H1 (cell line): ENCODE results near the gene CENPV. TPM values are rescaled to one million over a fixed set of nuclear protein-coding genes. Genes with fewer than 3 reads are reported as not detected.

Experiments
- CTCF ChIA-PET: fragments of 300-600 bp; sonication (Branson Sonifier 250); formaldehyde crosslinking; loops from one replicate; lab custom pipeline; 2021; ENCODE audit not compliant: partially characterized antibody; lab: Charles Lee
- POLR2A ChIA-PET: fragments of 300-600 bp; sonication (Branson Sonifier 250); formaldehyde crosslinking; loops from one replicate; lab custom pipeline; 2021; ENCODE audit warnings: inconsistent platforms; ENCODE audit not compliant: partially characterized antibody; lab: Charles Lee
- DNase-seq, 2 experiments: peaks; one replicate each; pipeline versions ENCODE4 v3.0.0 to v3.0.0-alpha.2; 2010 to 2022; ENCODE audit warnings: low spot score in 2 of 2, low read depth in 1 of 2, mixed read lengths in 1 of 2
- FAIRE-seq: peaks from 2 replicates; lab custom pipeline; 2011; peaks lifted over from hg19 to GRCh38; lab: Jason Lieb, UNC
- H2AFZ ChIP-seq: 2 replicates; pipeline ENCODE4 v1.8.1; 2012; ENCODE audit warnings: low read length, inconsistent platforms
- H2AK5ac ChIP-seq: 2 replicates; pipeline ENCODE4 v1.6.1; 2013; ENCODE audit warnings: low read depth, low read length
- H2BK120ac ChIP-seq: replicated peaks from 2 replicates; pipeline ENCODE3; 2013; ENCODE audit warnings: low read depth, low read length, inconsistent platforms
- H2BK12ac ChIP-seq: 2 replicates; pipeline ENCODE4 v1.6.1; 2013; ENCODE audit warnings: low read depth, low read length
- H2BK15ac ChIP-seq: 2 replicates; pipeline ENCODE4 v1.6.1; 2013; ENCODE audit warnings: low read length
- H2BK20ac ChIP-seq: 2 replicates; pipeline ENCODE4 v1.6.1; 2013; ENCODE audit warnings: low read length
- H2BK5ac ChIP-seq: 2 replicates; pipeline ENCODE4 v1.6.1; 2013; ENCODE audit warnings: low read depth, low read length
- H3K14ac ChIP-seq: 2 replicates; pipeline ENCODE4 v1.6.1; 2013; ENCODE audit warnings: inconsistent platforms; ENCODE audit not compliant: insufficient read length
- H3K18ac ChIP-seq: 2 replicates; pipeline ENCODE4 v1.6.1; 2013; ENCODE audit warnings: low read length; ENCODE audit errors: extremely low read depth
- H3K23ac ChIP-seq: 2 replicates; pipeline ENCODE4 v1.6.1; 2013; ENCODE audit warnings: inconsistent platforms; ENCODE audit not compliant: insufficient read length
- H3K23me2 ChIP-seq: 2 replicates; pipeline ENCODE4 v1.6.1; 2013; ENCODE audit warnings: low read depth, low read length
- H3K27ac ChIP-seq: 2 replicates; pipeline ENCODE4 v1.6.1; 2011; ENCODE audit warnings: low read depth, low read length, inconsistent platforms
- H3K27me3 ChIP-seq, 4 experiments: replicated peaks in 1 of 4; 1 replicate in 1 of 4; 2 replicates in 3 of 4; pipeline versions ENCODE4 v1.6.1 to v1.8.1; 2011 to 2013; ENCODE audit warnings: low read length in 3 of 4, mild to moderate bottlenecking in 3 of 4, inconsistent platforms in 2 of 4, mixed read lengths in 2 of 4, moderate library complexity in 1 of 4; ENCODE audit not compliant: control insufficient read depth in 3 of 4, insufficient read depth in 3 of 4; ENCODE audit errors: extremely low read depth in 1 of 4
- H3K36me3 ChIP-seq, 4 experiments: 2 replicates each; pipeline versions ENCODE4 v1.6.1 to v1.8.1; 2011 to 2013; ENCODE audit warnings: mild to moderate bottlenecking in 4 of 4, low read length in 3 of 4, moderate library complexity in 2 of 4, control low read depth in 1 of 4, inconsistent platforms in 1 of 4; ENCODE audit not compliant: insufficient read depth in 4 of 4, control insufficient read depth in 2 of 4
- H3K4ac ChIP-seq: replicated peaks from 2 replicates; pipeline ENCODE3; 2013; ENCODE audit warnings: low read length, low read depth, mixed read lengths, inconsistent platforms; ENCODE audit not compliant: insufficient read length
- H3K4me1 ChIP-seq, 4 experiments: replicated peaks in 1 of 4; 1 replicate in 1 of 4; 2 replicates in 3 of 4; pipeline versions ENCODE4 v1.6.1 to v1.8.1; 2011 to 2013; ENCODE audit warnings: low read length in 3 of 4, inconsistent platforms in 2 of 4, mixed read lengths in 1 of 4; ENCODE audit not compliant: insufficient read depth in 4 of 4, control insufficient read depth in 3 of 4
- H3K4me2 ChIP-seq, 2 experiments: 2 replicates each; pipeline versions ENCODE4 v1.6.1 to v1.8.1; 2011 to 2013; ENCODE audit warnings: low read depth in 2 of 2, low read length in 2 of 2, control low read depth in 1 of 2, inconsistent platforms in 1 of 2, mild to moderate bottlenecking in 1 of 2; ENCODE audit not compliant: insufficient read depth in 1 of 2
- H3K4me3 ChIP-seq, 4 experiments: fragments of 200-600, 300-600 bp in 1 of 4; sonication (generic), shearing (Covaris generic), sonication (Bioruptor Twin) in 1 of 4; 2 replicates each; pipeline versions ENCODE4 v1.5.1 to v1.8.1; 2011 to 2016; ENCODE audit warnings: low read length in 4 of 4, low read depth in 3 of 4, control low read depth in 2 of 4, inconsistent platforms in 2 of 4, mild to moderate bottlenecking in 2 of 4, mixed read lengths in 1 of 4, moderate library complexity in 1 of 4; ENCODE audit not compliant: insufficient read depth in 2 of 4; ENCODE audit errors: extremely low read depth in 1 of 4
- H3K56ac ChIP-seq: replicated peaks from 2 replicates; pipeline ENCODE3; 2013; ENCODE audit warnings: low read depth, mild to moderate bottlenecking, mixed read lengths, low read length, inconsistent platforms; ENCODE audit not compliant: insufficient read length
- H3K79me1 ChIP-seq: 2 replicates; pipeline ENCODE4 v1.6.1; 2013; ENCODE audit warnings: low read depth, low read length, control low read depth
- H3K79me2 ChIP-seq, 2 experiments: 2 replicates each; pipeline versions ENCODE4 v1.6.1 to v1.8.1; 2012 to 2013; ENCODE audit warnings: low read length in 2 of 2, mild to moderate bottlenecking in 2 of 2, inconsistent platforms in 1 of 2; ENCODE audit not compliant: insufficient read depth in 2 of 2, control insufficient read depth in 1 of 2
- H3K9ac ChIP-seq, 4 experiments: replicated peaks in 1 of 4; 1 replicate in 1 of 4; 2 replicates in 3 of 4; pipeline versions ENCODE4 v1.6.1 to v1.8.1; 2011 to 2013; ENCODE audit warnings: low read depth in 3 of 4, low read length in 3 of 4, control low read depth in 2 of 4, mild to moderate bottlenecking in 2 of 4, moderate library complexity in 2 of 4, inconsistent platforms in 1 of 4; ENCODE audit errors: extremely low read depth in 1 of 4
- H3K9me3 ChIP-seq, 2 experiments: 2 replicates each; pipeline versions ENCODE4 v1.6.1 to v1.8.1; 2012 to 2013; ENCODE audit warnings: mild to moderate bottlenecking in 2 of 2, moderate library complexity in 2 of 2, control low read depth in 1 of 2, inconsistent platforms in 1 of 2, low read depth in 1 of 2, low read length in 1 of 2, mixed read lengths in 1 of 2; ENCODE audit not compliant: insufficient read depth in 2 of 2
- H4K20me1 ChIP-seq, 2 experiments: replicated peaks in 1 of 2; 2 replicates each; pipeline versions ENCODE3 to v1.8.1; 2011 to 2013; ENCODE audit warnings: inconsistent platforms in 2 of 2, low read length in 2 of 2, mild to moderate bottlenecking in 1 of 2; ENCODE audit not compliant: insufficient read depth in 2 of 2, control insufficient read depth in 1 of 2
- H4K5ac ChIP-seq: 2 replicates; pipeline ENCODE4 v1.6.1; 2013; ENCODE audit warnings: low read length, low read depth, mixed read lengths, inconsistent platforms; ENCODE audit not compliant: insufficient read length
- H4K8ac ChIP-seq: 2 replicates; pipeline ENCODE4 v1.8.0; 2013; ENCODE audit warnings: mild to moderate bottlenecking, moderate library complexity, low read length, inconsistent platforms; ENCODE audit not compliant: insufficient read depth; ENCODE audit errors: extremely low read depth
- H4K91ac ChIP-seq: replicated peaks from 2 replicates; pipeline ENCODE3; 2013; ENCODE audit warnings: low read length, mixed read lengths, inconsistent platforms; ENCODE audit not compliant: insufficient read length
- BCL11A ChIP-seq, 2 experiments: IDR thresholded peaks; one replicate each; pipeline ENCODE4 v1.6.1; 2011; ENCODE audit warnings: low read depth in 2 of 2, low read length in 2 of 2, mild to moderate bottlenecking in 2 of 2
- BRCA1 ChIP-seq: IDR thresholded peaks from 2 replicates; pipeline ENCODE4 v1.6.1; 2012; ENCODE audit warnings: low read depth, low read length, improper control_type of control experiment
- CBX5 ChIP-seq: fragments of 300-800, 300-1000 bp; sonication (generic); IDR thresholded peaks from 2 replicates; pipeline ENCODE4 v1.7.1; 2016; ENCODE audit warnings: antibody characterized with exemption, low read length, low read depth
- CHD2 ChIP-seq: IDR thresholded peaks from 2 replicates; pipeline ENCODE4 v1.6.1; 2012; ENCODE audit warnings: low read length, improper control_type of control experiment
- EZH2 ChIP-seq: fragments of 200-600 bp; sonication (generic); IDR thresholded peaks from 2 replicates; pipeline ENCODE4 v1.7.1; 2012; ENCODE audit warnings: low read depth, mild to moderate bottlenecking, moderate library complexity, low read length, inconsistent platforms; ENCODE audit not compliant: severe bottlenecking
- HDAC2 ChIP-seq, 2 experiments: fragments of 300-600 bp in 1 of 2; sonication (generic) in 1 of 2; IDR thresholded peaks; 2 replicates each; pipeline ENCODE4 v1.6.1; 2011 to 2012; ENCODE audit warnings: low read depth in 2 of 2, low read length in 2 of 2, mild to moderate bottlenecking in 2 of 2, moderate library complexity in 2 of 2, borderline replicate concordance in 1 of 2, inconsistent platforms in 1 of 2
- JUN ChIP-seq: IDR thresholded peaks from 2 replicates; pipeline ENCODE4 v1.6.1; 2011; ENCODE audit warnings: low read depth, mild to moderate bottlenecking, improper control_type of control experiment, low read length
- JUND ChIP-seq: IDR thresholded peaks from 2 replicates; pipeline ENCODE4 v1.6.1; 2011; ENCODE audit warnings: mild to moderate bottlenecking, improper control_type of control experiment, low read length
- POLR2AphosphoS5 ChIP-seq: IDR thresholded peaks from 2 replicates; pipeline ENCODE4 v1.6.1; 2011; ENCODE audit warnings: low read depth, low read length
- SIRT6 ChIP-seq: IDR thresholded peaks from one replicate; pipeline ENCODE4 v1.7.1; 2012; ENCODE audit warnings: low read length, inconsistent platforms
- SUZ12 ChIP-seq: fragments of 200-600 bp; sonication (generic); IDR thresholded peaks from 2 replicates; pipeline ENCODE4 v1.6.1; 2012; ENCODE audit warnings: mild to moderate bottlenecking, inconsistent platforms, low read length, moderate library complexity, mixed read lengths
- TCF12 ChIP-seq: IDR thresholded peaks from 2 replicates; pipeline ENCODE4 v1.6.1; 2011; ENCODE audit warnings: low read depth, mild to moderate bottlenecking, low read length
- TEAD4 ChIP-seq: IDR thresholded peaks from 2 replicates; pipeline ENCODE4 v1.6.1; 2012; ENCODE audit warnings: low read depth, low read length, inconsistent platforms, mixed read lengths
- ZNF274 ChIP-seq: IDR thresholded peaks from 2 replicates; pipeline ENCODE4 v1.7.0; 2012; ENCODE audit warnings: low read length, borderline replicate concordance; ENCODE audit errors: extremely low read depth
- WGBS, 2 experiments: shearing (Covaris generic) in 1 of 2; methylation state at CpG; one replicate each; pipeline versions ENCODE4 v1.1.6 to v1.1.7; 2013 to 2015; ENCODE audit warnings: low lambda C conversion rate in 2 of 2, mixed read lengths in 2 of 2, inconsistent platforms in 1 of 2, low coverage in 1 of 2, missing lambda C conversion rate in 1 of 2; ENCODE audit not compliant: insufficient replicate concordance in 2 of 2, insufficient coverage in 1 of 2, insufficient read length in 1 of 2; ENCODE audit errors: extremely low coverage in 1 of 2, missing lambda C conversion rate in 1 of 2; 5-methylcytosine and 5-hydroxymethylcytosine counted together
- polyA plus RNA-seq, 7 experiments: library from polyadenylated mRNA; depleted of rRNA in 3 of 7; stranded (reverse) in 5 of 7; unstranded in 2 of 7; fragments of >200 nt in 5 of 7; fragments of 200-250 nt in 2 of 7; gene quantifications; 1 replicate in 5 of 7; 2 replicates in 1 of 7; 4 replicates in 1 of 7; pipeline versions ENCODE4 v1.2.1 to v1.2.3, GENCODE V29; 2011 to 2013; ENCODE audit warnings: missing spikeins in 2 of 7, mixed read lengths in 2 of 7
- total RNA-seq: library from RNA; stranded (reverse); fragmentation: NEBNext Ultra II Directional; extraction: Animal tissue kit (Norgen Biotek cat#: 25700); gene quantifications from 2 replicates; pipeline ENCODE4 v1.2.1, GENCODE V29; 2021

Gene CENPV
- total and polyA plus RNA-seq, 2 of the 8 experiments (the other 6 are each of a cell fraction or from before 2014, with no cell fraction given), result 249 to 260 TPM

- H4K5ac ChIP-seq, result peak overlapping the region; percentile 44
- peaks cover 0 to 23% of the 10 kb centered on the region in 2 experiments; a peak in 2 of 4 replicates for H3K79me2 ChIP-seq
- no peaks in the 10 kb centered on the region for H3K9me3 ChIP-seq
- ChIA-PET POLR2A (interaction anchor here (1.3 to 8.8 kb wide), 7 partner anchors 14 to 65 kb away, joined by 5 to 120 read pairs (median 25); partner anchors contain the start of gene CENPV), CTCF (interaction anchor here (1.2 to 6.6 kb wide), 4 partner anchors 11 to 74 kb away, joined by 3 to 51 read pairs (median 4); no protein-coding TSS in a partner anchor)
- H2AK5ac ChIP-seq, result peak overlapping the region; percentile 78; the same call in 1 of the 2 replicates
- no peak overlapping the region for H3K4me3 ChIP-seq
- H2BK20ac ChIP-seq, result no peak overlapping the region
- H3K14ac ChIP-seq, result no peak overlapping the region
- no peak overlapping the region for H2BK120ac ChIP-seq
- no peak overlapping the region; a peak in 1 of 4 replicates for H3K4me2 ChIP-seq
- peaks cover 2% of the 10 kb centered on the region for H3K23me2 ChIP-seq
- no peak overlapping the region for H3K23ac ChIP-seq
- no peak overlapping the region for H3K27ac ChIP-seq
- no peak overlapping the region for H2BK5ac ChIP-seq
- no peak for FAIRE-seq
- no peak overlapping the region; the same call in 1 of the 2 replicates for H4K8ac ChIP-seq
- WGBS, 2 experiments, result 90% methylated on average over 8 of the region's 8 CpGs; no CpG with 5 or more reads in 1 of the 2 experiments
- peak overlapping the region; percentile 88 for H4K91ac ChIP-seq
- DNase-seq, result no peak
- H3K18ac ChIP-seq, result no peak overlapping the region
- peaks cover 3 to 9% of the 10 kb centered on the region in 2 experiments for H4K20me1 ChIP-seq
- 0 out of 2 replicates have a peak, but pooled peaks cover 6% of the 10 kb centered on the region for H3K79me1 ChIP-seq
- no peak overlapping the region for H3K4ac ChIP-seq
- H3K9ac ChIP-seq, result no peak overlapping the region
- peak overlapping the region; percentile 6; the same call in 1 of the 2 replicates for H2BK15ac ChIP-seq
- no peak overlapping the region for H2AFZ ChIP-seq
- H3K4me1 ChIP-seq, result peaks cover 0 to 2% (median 0%) of the 10 kb centered on the region in 4 experiments; a peak in 4 of 7 replicates
- no peaks in the 10 kb centered on the region for H3K27me3 ChIP-seq
- peaks cover 4 to 24% (median 15%) of the 10 kb centered on the region in 4 experiments for H3K36me3 ChIP-seq
- H2BK12ac ChIP-seq, result peak overlapping the region; percentile 96
- no peak overlapping the region for H3K56ac ChIP-seq
- TF ChIP-seq TCF12 (no peak), SUZ12 (no peak), CBX5 (no peak), ZNF274 (no peak), CHD2 (no peak), SIRT6 (no peak), JUN (no peak), HDAC2 (IDR thresholded peaks at IDR 0.05; ENCODE audit: borderline replicate concordance in 1 of 2, low read depth in 2 of 2, low read length in 2 of 2) (no peak), EZH2 (no peak), BCL11A (IDR thresholded peaks at IDR 0.05; ENCODE audit: low read depth in 2 of 2, low read length in 2 of 2) (no peak), TEAD4 (no peak), JUND (no peak), POLR2AphosphoS5 (no peak), BRCA1 (no peak)
Observed at GRCh38 chr17:16379654-16380053, 26.4 kb upstream of the CENPV start.
